Adipocyte (in vitro differentiated cells): ENCODE data around the gene RIMOC1.

Experiments
- DNase-seq: peaks from one replicate; pipeline ENCODE4 v3.0.0-alpha.2; 2015; ENCODE audit warnings: low read depth
- H3K27me3 ChIP-seq: replicated peaks from 2 replicates; pipeline ENCODE4 v1.7.0; 2013; ENCODE audit warnings: mild to moderate bottlenecking, low read length, moderate library complexity; ENCODE audit not compliant: control insufficient read depth, insufficient read depth
- H3K36me3 ChIP-seq: 2 replicates; pipeline ENCODE4 v1.7.0; 2013; ENCODE audit warnings: low read length, mild to moderate bottlenecking, moderate library complexity; ENCODE audit not compliant: control insufficient read depth, insufficient read depth, severe bottlenecking
- H3K4me1 ChIP-seq: 2 replicates; pipeline ENCODE4 v1.7.0; 2013; ENCODE audit warnings: mild to moderate bottlenecking, low read length, moderate library complexity; ENCODE audit not compliant: control insufficient read depth, insufficient read depth
- H3K4me3 ChIP-seq: 2 replicates; pipeline ENCODE4 v1.7.0; 2013; ENCODE audit warnings: mild to moderate bottlenecking, low read length, moderate library complexity
- H3K9ac ChIP-seq: 2 replicates; pipeline ENCODE4 v1.7.0; 2013; ENCODE audit warnings: mild to moderate bottlenecking, low read length, moderate library complexity
- H3K9me3 ChIP-seq: 2 replicates; pipeline ENCODE4 v1.7.0; 2013; ENCODE audit warnings: mild to moderate bottlenecking, low read length, moderate library complexity; ENCODE audit not compliant: control insufficient read depth

The RIMOC1 gene, protein sequence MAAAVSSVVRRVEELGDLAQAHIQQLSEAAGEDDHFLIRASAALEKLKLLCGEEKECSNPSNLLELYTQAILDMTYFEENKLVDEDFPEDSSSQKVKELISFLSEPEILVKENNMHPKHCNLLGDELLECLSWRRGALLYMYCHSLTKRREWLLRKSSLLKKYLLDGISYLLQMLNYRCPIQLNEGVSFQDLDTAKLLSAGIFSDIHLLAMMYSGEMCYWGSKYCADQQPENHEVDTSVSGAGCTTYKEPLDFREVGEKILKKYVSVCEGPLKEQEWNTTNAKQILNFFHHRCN

DNA sequence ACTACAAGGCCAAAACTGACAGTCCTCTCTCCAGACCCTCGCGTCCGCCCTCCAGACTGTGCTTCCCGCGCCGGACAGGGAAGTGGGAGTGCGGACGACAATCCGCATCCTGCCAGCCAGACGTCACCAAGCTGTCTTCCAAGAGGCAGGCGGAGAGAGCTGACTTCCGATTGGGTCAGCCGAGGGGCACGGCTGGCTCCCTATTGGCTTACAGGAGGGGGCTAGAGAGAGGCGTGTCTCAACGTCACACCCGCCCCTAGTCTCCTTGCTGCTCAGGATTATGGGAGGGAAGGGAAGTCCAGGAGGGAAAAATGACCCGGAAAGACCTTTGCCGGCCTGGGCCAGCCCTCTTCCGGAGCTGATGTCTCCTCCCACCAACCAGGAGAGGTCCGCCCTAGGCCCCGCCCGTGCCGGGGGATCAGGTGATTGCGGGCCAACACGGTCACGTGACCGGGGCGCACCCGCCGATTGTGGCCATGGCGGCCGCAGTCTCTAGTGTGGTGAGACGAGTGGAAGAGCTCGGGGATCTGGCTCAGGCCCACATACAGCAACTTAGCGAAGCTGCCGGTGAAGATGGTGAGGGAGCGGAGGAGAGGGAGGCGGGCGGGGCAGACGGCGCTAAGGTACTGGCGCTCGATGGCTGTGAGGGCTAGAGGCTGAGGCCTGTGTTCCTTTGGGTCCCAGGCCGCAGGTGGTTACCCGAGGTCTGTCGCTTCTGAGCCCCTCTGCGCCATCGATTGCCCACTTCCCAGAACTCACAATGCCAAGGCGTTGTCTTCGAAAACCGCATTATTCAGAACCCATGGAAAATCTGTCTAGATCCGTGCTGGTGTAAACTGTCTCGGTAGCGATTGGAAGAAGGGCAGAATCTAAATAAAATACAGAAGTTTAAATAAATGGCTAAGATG lies at the start of gene RIMOC1:
Gene RIMOC1, plus strand, starts transcription at position 453 of the 908 bp plus-strand sequence. Its CDS starts 24 bp downstream, at position 477.
- peak within 1 kb of the TSS; percentile 93 for H3K4me3 ChIP-seq
- H3K9me3 ChIP-seq = no peaks in the 10 kb centered on the region
- H3K27me3 ChIP-seq = no peaks in the 10 kb centered on the region
- H3K36me3 ChIP-seq = peaks cover 21% of the 10 kb centered on the region
- DNase-seq = peak; percentile 100
- peak within 1 kb of the TSS; percentile 94 for H3K9ac ChIP-seq
- H3K4me1 ChIP-seq = peaks cover 39% of the 10 kb centered on the region

DNA sequence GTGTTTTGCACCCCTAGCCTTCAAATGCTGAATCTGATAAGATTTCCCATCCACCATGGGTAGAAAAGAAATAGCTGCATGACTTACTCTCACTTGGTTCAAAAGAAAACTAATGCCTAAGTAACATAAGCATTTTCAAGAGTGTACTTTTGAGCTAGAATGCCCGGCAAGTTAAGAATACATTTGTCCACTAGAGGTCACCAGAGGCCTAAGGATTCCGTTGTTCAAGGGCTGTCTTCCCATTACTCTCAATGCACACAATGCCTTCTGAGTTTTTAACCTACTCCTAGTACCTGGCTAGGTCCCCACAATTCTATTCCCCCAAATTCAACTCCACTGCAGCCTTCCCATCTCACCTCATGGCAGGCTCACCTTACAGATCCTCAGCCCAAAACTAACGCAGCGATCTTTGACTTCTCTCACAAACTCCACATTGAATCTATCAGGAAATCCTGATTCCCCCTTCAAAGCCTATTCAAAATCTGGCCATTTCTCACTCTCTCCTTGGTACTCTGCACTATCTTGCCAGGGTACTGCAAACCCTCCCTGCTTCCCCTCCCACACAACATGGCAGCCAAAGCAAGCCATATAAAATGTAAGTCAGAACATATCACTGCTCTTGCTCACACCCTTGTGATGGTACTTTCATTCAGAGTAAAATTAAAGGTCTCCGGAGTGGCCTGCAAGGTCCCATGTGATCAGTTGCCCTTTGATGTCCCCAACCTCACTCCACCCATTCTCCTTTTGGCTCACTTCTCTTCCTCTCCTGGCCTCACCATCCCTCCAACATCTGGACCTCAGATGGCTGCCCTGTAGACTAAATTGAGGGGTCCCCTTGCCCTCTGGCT lies 47.3 kb upstream of the RIMOC1 start:
- Histone ChIP-seq H3K27me3 (no peaks in the 10 kb centered on the region), H3K36me3 (peaks cover 37% of the 10 kb centered on the region), H3K9me3 (no peaks in the 10 kb centered on the region), H3K4me3 (no peak overlapping the region), H3K9ac (no peak overlapping the region), H3K4me1 (peaks cover 3% of the 10 kb centered on the region)
- peak; percentile 92 for DNase-seq

DNA sequence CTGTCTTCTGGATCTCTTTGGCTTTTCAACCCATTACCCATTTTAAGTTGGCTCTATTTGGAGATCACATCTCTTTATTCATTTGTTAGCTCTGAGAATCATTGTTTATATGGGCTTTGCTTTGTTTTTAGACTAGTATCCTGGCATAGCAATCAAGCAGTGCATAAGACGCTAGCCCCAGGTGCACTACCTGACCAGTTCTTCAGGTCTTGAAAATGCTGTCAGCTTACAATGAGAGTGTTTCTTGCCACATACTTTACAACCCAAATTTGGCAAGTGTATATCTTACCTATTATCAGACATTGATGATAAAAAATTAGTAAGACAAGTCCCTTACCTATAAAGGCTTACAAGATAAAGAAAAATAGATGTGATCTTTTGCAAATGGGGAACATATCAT lies 46.2 kb upstream of the RIMOC1 start:
- no peaks in the 10 kb centered on the region for H3K27me3 ChIP-seq
- peaks cover 3% of the 10 kb centered on the region for H3K4me1 ChIP-seq
- H3K36me3 ChIP-seq = peaks cover 25% of the 10 kb centered on the region
- H3K9me3 ChIP-seq = no peaks in the 10 kb centered on the region
- H3K9ac ChIP-seq = no peak overlapping the region
- no peak overlapping the region for H3K4me3 ChIP-seq
- DNase-seq = no peak

DNA sequence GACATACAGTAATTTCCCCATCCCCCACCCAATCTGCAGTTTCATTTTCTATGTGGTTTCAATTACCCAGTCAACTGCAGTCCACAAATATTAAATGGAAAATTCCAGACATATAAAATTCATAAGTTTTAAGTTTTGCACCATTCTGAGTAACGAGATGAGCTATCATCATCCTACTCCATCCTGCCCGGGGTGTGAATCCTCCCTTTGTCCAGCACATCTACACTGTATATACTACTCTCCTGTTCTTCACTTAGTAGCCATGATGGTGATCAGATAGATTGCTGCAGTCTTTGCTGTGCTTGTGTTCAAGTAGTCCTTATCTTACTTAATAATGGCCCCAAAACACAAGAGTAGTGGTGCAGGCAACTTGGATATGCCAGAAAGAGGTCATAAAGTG lies 45.3 kb upstream of the RIMOC1 start:
- Histone ChIP-seq H3K36me3 (peaks cover 23% of the 10 kb centered on the region), H3K9me3 (no peaks in the 10 kb centered on the region), H3K4me3 (no peak overlapping the region), H3K9ac (no peak overlapping the region), H3K27me3 (no peaks in the 10 kb centered on the region), H3K4me1 (peaks cover 7% of the 10 kb centered on the region)
- no peak for DNase-seq

DNA sequence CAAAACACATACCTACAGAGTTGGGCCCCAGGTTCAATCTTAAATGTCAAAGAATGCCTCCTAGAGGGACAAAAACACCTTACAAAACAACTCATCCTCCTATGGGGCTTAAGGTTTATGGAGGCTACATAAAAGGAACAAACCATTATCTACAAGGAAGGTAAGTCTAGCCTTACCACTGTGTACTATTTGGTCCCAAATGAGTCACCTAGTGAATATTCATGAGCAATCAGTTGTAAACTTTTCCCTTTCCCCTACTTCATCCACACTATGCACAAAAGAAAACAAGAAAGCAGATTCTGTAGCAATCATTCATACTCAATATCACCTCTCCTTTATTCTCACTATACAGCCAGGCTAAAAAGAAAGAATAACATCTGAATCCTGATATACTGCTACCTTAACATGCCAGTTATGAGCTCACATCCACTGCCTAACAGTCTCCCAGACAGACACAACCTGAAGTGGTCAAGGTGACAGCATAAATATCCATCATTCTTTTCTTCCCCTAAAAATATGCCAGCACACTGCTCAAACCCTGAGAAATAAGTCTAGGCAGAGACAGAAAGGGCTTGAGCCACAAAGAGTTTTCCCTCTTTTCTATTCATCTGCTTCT lies 40.2 kb upstream of the RIMOC1 start:
- Histone ChIP-seq H3K36me3 (peaks cover 12% of the 10 kb centered on the region), H3K4me3 (no peak overlapping the region), H3K27me3 (no peaks in the 10 kb centered on the region), H3K9ac (no peak overlapping the region), H3K4me1 (peaks cover 11% of the 10 kb centered on the region), H3K9me3 (no peaks in the 10 kb centered on the region)
- peak; percentile 24 for DNase-seq

DNA sequence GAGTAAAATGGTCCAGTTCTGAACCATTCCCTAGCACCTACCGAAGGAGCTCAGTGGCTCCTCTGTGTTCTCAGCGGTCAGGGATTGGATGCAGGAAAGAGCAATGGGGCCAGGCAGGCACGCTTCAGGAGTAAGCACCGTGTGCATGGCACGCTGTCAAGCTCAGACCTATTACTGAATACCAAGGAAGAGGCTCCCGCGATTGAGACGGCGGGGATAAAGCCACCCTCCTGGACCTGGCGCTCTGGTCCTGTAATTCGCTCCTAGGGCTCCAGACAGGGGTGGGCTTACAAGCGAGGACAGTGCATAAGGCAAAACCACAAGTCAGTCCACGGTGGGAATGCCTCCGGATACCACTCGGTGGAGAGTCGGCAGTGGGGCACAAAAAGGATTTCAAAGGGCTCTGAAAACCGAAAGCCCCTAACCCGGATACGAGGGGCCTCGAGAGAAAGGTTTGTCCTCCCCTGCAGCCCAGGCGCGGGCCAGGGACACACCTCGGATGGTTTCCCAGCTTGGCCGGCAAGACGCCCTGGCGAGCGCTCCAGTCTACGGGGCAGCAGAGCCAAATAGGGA lies 34.9 kb upstream of the RIMOC1 start:
- peaks cover 17% of the 10 kb centered on the region for H3K4me1 ChIP-seq
- peak overlapping the region; percentile 96 for H3K4me3 ChIP-seq
- peak; percentile 55 for DNase-seq
- H3K27me3 ChIP-seq = no peaks in the 10 kb centered on the region
- no peaks in the 10 kb centered on the region for H3K9me3 ChIP-seq
- no peaks in the 10 kb centered on the region for H3K36me3 ChIP-seq
- peak overlapping the region; percentile 89 for H3K9ac ChIP-seq

DNA sequence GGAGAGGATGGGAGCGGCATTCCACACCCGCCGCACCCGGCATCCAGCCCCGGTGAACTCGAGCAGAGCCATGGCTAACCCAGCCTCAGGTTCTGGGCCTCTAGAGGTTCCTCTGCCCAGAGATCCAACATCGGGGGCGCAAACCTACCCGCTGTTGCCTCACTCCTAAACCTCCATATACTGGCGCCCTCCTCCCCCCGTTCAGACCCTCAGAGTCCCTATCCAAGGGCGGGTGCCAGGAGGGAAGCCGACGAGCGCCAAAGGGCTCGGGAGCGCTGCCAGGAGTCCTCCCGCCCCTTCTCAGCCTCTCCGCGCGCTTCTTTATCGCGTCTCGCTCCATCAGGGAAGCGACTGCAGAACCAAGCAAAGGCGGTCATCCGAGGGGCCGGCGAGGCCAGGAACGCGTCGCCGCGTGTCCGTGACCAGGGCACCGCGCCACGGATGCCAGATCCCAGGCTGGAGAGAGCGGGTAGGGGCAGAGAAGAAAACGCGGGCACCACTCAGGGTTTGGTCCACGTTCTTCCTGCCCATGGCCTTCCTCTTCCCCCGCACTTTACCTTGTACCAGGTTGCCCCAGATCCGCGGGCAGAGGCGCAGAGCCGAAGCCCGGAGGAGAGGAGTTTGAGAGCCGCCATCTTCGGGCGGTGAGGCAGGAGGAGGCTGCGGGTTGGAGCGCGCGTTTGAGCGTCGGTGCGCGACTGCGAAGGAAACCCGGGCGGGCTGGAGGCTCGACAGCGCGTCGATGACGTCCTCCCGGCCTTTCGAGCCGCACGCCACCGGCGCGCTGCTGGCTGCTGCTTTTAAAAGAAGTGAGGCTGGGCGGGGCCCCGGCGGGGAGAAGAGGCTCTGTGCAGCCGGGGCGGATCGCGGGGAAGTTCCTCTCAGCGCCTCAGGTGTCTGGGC lies 34.2 kb upstream of the RIMOC1 start, which contains the start of gene OXCT1:
Gene OXCT1, minus strand, starts transcription at position 702 of the 903 bp plus-strand sequence. Its CDS starts 67 bp downstream, at position 635.
- Histone ChIP-seq H3K27me3 (no peaks in the 10 kb centered on the region), H3K4me3 (peak within 1 kb of the TSS; percentile 96), H3K9me3 (no peaks in the 10 kb centered on the region), H3K36me3 (no peaks in the 10 kb centered on the region), H3K9ac (peak within 1 kb of the TSS; percentile 89), H3K4me1 (peaks cover 17% of the 10 kb centered on the region)
- peak; percentile 92 for DNase-seq

DNA sequence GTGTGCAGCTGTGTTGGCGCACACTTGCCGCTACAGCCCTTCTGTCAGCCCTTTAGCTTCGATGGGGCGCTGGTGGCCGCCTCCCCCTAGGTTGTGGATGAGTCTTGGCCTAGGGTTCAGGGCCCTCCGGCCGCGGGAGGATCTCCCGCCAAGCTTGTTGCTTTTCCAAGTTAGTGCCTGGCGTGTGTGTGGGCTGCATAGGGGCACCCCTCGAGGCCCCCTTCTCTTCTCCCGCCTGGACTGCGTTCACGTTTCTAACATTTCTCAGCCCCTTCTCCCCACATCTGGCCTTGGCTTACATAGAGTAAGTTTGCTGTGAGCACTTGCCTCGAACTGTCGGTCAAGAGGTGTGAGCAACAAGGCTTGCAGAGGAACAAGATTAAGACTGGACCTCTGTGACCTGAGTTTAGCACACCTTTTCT lies 33.5 kb upstream of the RIMOC1 start:
- peak overlapping the region; percentile 89 for H3K9ac ChIP-seq
- no peak for DNase-seq
- H3K36me3 ChIP-seq = no peaks in the 10 kb centered on the region
- H3K27me3 ChIP-seq = no peaks in the 10 kb centered on the region
- H3K4me1 ChIP-seq = peaks cover 17% of the 10 kb centered on the region
- peak overlapping the region; percentile 96 for H3K4me3 ChIP-seq
- H3K9me3 ChIP-seq = no peaks in the 10 kb centered on the region

DNA sequence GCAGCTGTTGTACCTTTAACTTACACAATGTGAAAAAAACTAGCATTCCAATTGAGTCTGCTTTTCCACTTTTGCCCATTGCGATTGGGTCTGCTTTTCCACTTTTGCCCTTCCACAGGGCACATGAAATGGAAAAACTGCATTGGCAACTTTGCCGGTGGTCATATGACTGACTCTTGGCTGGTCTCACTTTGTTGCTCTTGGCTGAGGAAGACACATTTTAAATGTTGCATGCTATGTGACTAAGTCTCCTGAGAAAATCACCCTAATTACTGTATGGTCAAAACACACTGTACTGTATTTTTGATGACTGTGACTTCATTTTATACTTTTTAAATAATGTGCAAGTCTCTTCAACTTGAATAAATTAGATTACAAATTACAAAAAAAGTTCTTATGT lies 32.3 kb upstream of the RIMOC1 start:
- peak; percentile 86 for DNase-seq
- no peak overlapping the region for H3K9ac ChIP-seq
- no peaks in the 10 kb centered on the region for H3K9me3 ChIP-seq
- H3K4me1 ChIP-seq = peaks cover 17% of the 10 kb centered on the region
- no peak overlapping the region for H3K4me3 ChIP-seq
- no peaks in the 10 kb centered on the region for H3K27me3 ChIP-seq
- no peaks in the 10 kb centered on the region for H3K36me3 ChIP-seq
